Panc1 (cell line): Measurements from ENCODE around the gene ITGB6. TPM values are rescaled to one million over a fixed set of nuclear protein-coding genes. Genes with fewer than 3 reads are reported as not detected.
A peak's percentile ranks its signal among the peaks of the same experiment; 100 is the strongest.

Experiments
- ATAC-seq: fragments of 200-7000 bp; cut with Tn5 transposase; 2 replicates; pipeline ENCODE4 v1.9.1; 2020; ENCODE audit warnings: mild to moderate bottlenecking, moderate library complexity
- BruUV-seq: library from RNA; stranded (reverse); fragments of 400-500 nt; replicated peaks from 2 replicates; lab custom pipeline; 2021; lab: Mats Ljungman, UMichigan
- CTCF ChIA-PET: fragments of 300-600 bp; sonication (Branson Sonifier 250); formaldehyde crosslinking; loops from one replicate; lab custom pipeline; 2022; ENCODE audit warnings: antibody characterized with exemption; lab: Charles Lee
- POLR2A ChIA-PET: fragments of 300-600 bp; sonication (Branson Sonifier 250); formaldehyde crosslinking; loops from one replicate; lab custom pipeline; 2022; ENCODE audit warnings: antibody characterized with exemption; lab: Charles Lee
- DNase-seq: peaks from one replicate; pipeline ENCODE4 v3.0.0-alpha.2; 2010; ENCODE audit warnings: low read depth, low spot score
- H3K27ac ChIP-seq: 2 replicates; pipeline ENCODE4 v1.5.1; 2011; ENCODE audit warnings: mild to moderate bottlenecking, low read length, inconsistent platforms
- H3K27me3 ChIP-seq: fragments of 200-500 bp; sonication (Bioruptor generic); 2 replicates; pipeline ENCODE4 v1.6.0; 2014; ENCODE audit warnings: low read length, inconsistent platforms; ENCODE audit not compliant: control insufficient read depth, insufficient read depth
- H3K36me3 ChIP-seq: fragments of 200-500 bp; sonication (Bioruptor generic); 2 replicates; pipeline ENCODE4 v1.5.1; 2014; ENCODE audit warnings: inconsistent platforms, mild to moderate bottlenecking, low read length, moderate library complexity; ENCODE audit not compliant: control insufficient read depth, insufficient read depth
- H3K4me1 ChIP-seq: 2 replicates; pipeline ENCODE4 v1.5.1; 2011; ENCODE audit warnings: inconsistent platforms, mild to moderate bottlenecking, low read length, moderate library complexity; ENCODE audit not compliant: control insufficient read depth, insufficient read depth
- H3K4me3 ChIP-seq, 2 experiments: 2 replicates each; pipeline ENCODE4 v1.5.1; 2011 to 2012; ENCODE audit warnings: low read depth in 2 of 2, low read length in 2 of 2, mild to moderate bottlenecking in 2 of 2, inconsistent platforms in 1 of 2, moderate library complexity in 1 of 2
- H3K9me3 ChIP-seq: fragments of 200-500 bp; sonication (Bioruptor generic); 2 replicates; pipeline ENCODE4 v1.5.1; 2014; ENCODE audit warnings: low read depth, mild to moderate bottlenecking, inconsistent platforms, low read length, moderate library complexity; ENCODE audit not compliant: control insufficient read depth, insufficient read depth
- CTCF ChIP-seq: fragments of 450-650 bp; IDR thresholded peaks from 2 replicates; pipeline ENCODE4 v1.5.1; 2017; ENCODE audit warnings: mild to moderate bottlenecking
- POLR2AphosphoS5 ChIP-seq: IDR thresholded peaks from 2 replicates; pipeline ENCODE4 v1.6.1; 2012; ENCODE audit warnings: mild to moderate bottlenecking, low read depth, low read length, moderate library complexity
- REST ChIP-seq, 2 experiments: IDR thresholded peaks; 2 replicates each; pipeline ENCODE4 v1.6.1; 2011 to 2012; ENCODE audit warnings: low read depth in 2 of 2, control low read depth in 1 of 2, low read length in 1 of 2, mild to moderate bottlenecking in 1 of 2, moderate library complexity in 1 of 2; ENCODE audit not compliant: insufficient read depth in 1 of 2
- SIN3A ChIP-seq: IDR thresholded peaks from 2 replicates; pipeline ENCODE4 v1.6.1; 2012; ENCODE audit warnings: low read depth, mild to moderate bottlenecking, low read length, moderate library complexity, borderline replicate concordance; ENCODE audit not compliant: insufficient read depth
- TCF7L2 ChIP-seq: IDR thresholded peaks from 2 replicates; pipeline ENCODE4 v1.6.1; 2011; ENCODE audit warnings: mild to moderate bottlenecking, low read depth, low read length, inconsistent platforms
- in situ Hi-C: cut with HindIII; loops from 2 replicates; pipeline ENCODE4 v1.10.0; 2016; ENCODE audit warnings: low sequenced_read_pairs, low pct_unique_long_range_greater_than_20kb
- intact Hi-C: fragments of 100-400 bp; cut with micrococcal nuclease; formaldehyde crosslinking; loops from one replicate; pipeline ENCODE4 v1.10.0; 2022; ENCODE audit not compliant: unreplicated experiment
- total RNA-seq: library from RNA; stranded (reverse); gene quantifications from one replicate; pipeline ENCODE4 v1.2.1, GENCODE V29; 2021; ENCODE audit not compliant: unreplicated experiment

Gene ITGB6
- total RNA-seq, 1 experiment from 2014 or later: 0.08 TPM

GRCh38 chr2:160145471-160145870 lies 54.6 kb downstream of the ITGB6 start:
- ChIA-PET POLR2A (no interaction called here), CTCF (no interaction called here)
- no peak for DNase-seq
- in situ Hi-C loops (no loop called here), intact Hi-C loops (no loop called here)
- no TSS peak for BruUV-seq
- no peak for TF ChIP-seq POLR2AphosphoS5
- no peak for TF ChIP-seq TCF7L2
- no peak for TF ChIP-seq CTCF
- no peak for TF ChIP-seq SIN3A
- no peak for TF ChIP-seq REST (IDR thresholded peaks at IDR 0.05; ENCODE audit: insufficient read depth in 1 of 2, low read depth in 2 of 2, low read length in 1 of 2)
- no peak overlapping the region for H3K4me3 ChIP-seq
- H3K4me1 ChIP-seq: no peaks in the 10 kb centered on the region
- no peak for ATAC-seq
- H3K36me3 ChIP-seq: no peaks in the 10 kb centered on the region
- H3K9me3 ChIP-seq: no peaks in the 10 kb centered on the region
- H3K27ac ChIP-seq: no peak overlapping the region
- H3K27me3 ChIP-seq: no peaks in the 10 kb centered on the region

GRCh38 chr2:160144280-160144990 lies 55.6 kb downstream of the ITGB6 start:
- TF ChIP-seq TCF7L2 (no peak), REST (IDR thresholded peaks at IDR 0.05; ENCODE audit: insufficient read depth in 1 of 2, low read depth in 2 of 2, low read length in 1 of 2) (no peak), POLR2AphosphoS5 (no peak), SIN3A (no peak), CTCF (no peak)
- Histone ChIP-seq H3K9me3 (no peaks in the 10 kb centered on the region), H3K27ac (0 out of 2 replicates have a peak overlapping the region, but pooled peaks have one; percentile 36), H3K4me1 (peaks cover 4% of the 10 kb centered on the region), H3K36me3 (no peaks in the 10 kb centered on the region), H3K27me3 (no peaks in the 10 kb centered on the region), H3K4me3 (no peak overlapping the region)
- no TSS peak for BruUV-seq
- in situ Hi-C loops (no loop called here), intact Hi-C loops (no loop called here)
- ATAC-seq: no peak
- no peak for DNase-seq
- ChIA-PET POLR2A (no interaction called here), CTCF (no interaction called here)
